Stimulated activated CD4-positive, alpha-beta T cell treated with anti-CD3 and anti-CD28 coated beads, Interleukin-12 subunit alpha, Interleukin-12 subunit beta, amount 100 ng/mL, for 4 hours (primary cell): ENCODE data around the gene PARVA.

ENCODE experiments used
- DNase-seq: peaks from one replicate; pipeline ENCODE4 v3.0.0-alpha.2; 2020

PARVA gene

DNA sequence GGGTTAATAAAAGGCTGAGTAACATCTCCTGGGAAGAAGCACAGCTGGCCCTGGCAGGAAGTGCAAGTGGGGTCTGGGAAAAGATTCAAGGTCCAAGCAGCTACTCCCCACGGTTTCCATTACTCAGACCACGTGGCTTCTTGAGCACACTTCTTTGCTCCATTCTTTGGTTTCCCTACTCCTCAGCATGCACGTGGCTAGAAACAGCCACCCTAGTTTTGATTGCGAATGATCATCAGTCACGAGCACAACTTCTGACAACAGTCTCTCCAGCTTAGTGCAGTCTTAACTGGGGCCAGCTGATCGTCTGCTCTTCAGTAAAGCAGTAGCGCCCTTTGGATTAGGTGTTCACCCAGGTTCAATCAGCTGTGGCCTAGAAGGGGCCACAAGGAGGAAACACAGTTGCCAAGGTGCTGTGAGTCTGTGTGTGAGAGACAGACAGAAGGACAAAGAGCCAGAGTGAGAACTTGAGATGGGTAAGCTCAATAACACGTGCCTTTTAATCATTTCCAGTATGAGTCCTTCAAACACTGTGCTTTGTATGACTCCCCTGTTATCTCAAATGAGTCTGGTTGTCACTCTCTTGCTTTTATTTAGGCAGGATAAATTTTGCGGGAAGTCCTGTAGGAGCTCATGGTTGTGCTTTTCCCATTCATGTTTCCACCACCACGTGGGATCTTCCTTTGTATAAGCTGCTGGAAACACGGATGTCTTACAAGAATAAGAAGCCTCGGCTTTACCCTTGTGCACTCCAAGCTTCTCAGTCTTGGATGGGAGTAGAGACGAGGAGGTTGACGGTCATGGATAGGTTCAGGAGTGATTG lies 901 bp upstream of the PARVA start:
- no peak for DNase-seq

DNA sequence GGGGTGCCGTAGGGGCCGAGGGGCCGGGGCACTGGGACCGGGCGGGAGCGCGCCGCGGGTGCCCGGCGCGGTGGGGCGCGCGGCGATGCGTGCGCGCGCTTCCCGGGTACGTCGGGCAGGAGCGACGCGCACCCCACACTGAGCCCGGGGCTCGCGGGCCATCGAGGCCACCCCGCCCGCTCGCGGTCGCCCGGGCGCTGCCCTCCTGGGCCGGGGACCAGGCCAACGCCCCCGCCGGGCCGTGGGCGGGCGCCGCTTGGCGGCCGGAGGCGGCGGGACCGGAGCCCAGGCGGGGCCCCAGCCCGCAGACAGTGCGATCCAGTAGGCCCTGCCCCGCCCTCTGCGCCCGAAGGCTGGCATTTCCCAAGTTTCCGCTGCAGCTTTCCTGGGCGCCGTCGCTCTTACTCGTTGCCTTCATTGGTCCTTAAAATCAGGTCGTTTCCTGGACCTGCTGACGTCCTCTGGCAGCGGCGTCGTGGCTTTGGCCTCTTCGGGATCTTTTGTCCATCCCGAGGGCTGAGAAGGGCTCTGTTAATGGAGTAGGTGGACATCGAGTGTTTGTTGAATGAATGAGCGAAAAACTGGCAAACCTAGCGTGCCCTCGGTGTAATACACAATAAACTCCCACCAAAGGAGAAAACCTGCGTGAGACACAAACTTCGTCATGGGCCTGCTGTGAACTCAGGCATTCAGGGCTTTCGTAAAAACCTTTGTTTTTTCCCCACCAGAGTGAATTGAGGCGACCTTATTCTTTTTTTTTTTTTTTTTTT lies 638 bp downstream of the PARVA start:
- no peak for DNase-seq

DNA sequence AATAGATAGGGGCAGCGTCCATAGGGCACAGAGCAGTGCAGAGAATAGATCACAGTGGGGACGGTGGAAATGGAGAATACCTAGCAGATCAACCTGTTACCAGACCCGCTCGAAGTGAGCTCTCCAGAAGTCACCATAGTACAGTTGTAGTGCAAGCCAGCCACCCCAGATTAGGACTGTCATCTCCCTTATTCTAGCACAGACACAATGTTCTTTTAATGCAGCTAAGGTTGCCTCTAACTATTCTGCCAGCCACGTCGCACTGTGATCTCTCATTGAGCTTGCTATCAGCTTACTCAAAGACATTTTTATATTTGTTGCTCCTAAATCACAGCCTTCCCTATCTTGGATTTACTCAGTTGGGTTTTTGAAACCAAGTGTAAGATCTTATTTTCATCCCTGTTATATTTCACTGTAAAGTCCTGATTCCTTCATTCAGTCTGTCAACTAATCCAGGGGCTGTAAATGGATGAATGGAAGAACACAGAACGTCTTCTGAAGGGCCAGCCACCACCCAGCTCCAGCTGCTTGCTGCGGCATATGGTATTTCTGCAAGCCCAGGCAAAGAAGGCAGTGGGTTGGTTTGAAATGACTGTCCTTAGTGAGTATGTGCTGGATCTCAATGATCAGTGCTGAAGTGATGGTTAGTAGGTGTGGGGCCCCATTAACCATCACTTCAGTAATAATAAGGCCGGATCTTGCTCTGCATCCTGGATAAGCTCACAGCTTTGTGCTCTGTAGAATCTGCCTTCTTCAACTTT lies 3.4 kb downstream of the PARVA start:
- DNase-seq, result no peak

GRCh38 chr11:12381875-12382274 lies 4.5 kb downstream of the PARVA start:
- DNase-seq, result no peak

- no peak for DNase-seq
Measured at GRCh38 chr11:12382451-12382850, 5.1 kb downstream of the PARVA start.

GRCh38 chr11:12386309-12386708 lies 8.9 kb downstream of the PARVA start:
- DNase-seq, result no peak

- no peak for DNase-seq
Measured at GRCh38 chr11:12386745-12387144, 9.4 kb downstream of the PARVA start.

- DNase-seq, result no peak
Measured at GRCh38 chr11:12388173-12388572, 10.8 kb downstream of the PARVA start.

DNA sequence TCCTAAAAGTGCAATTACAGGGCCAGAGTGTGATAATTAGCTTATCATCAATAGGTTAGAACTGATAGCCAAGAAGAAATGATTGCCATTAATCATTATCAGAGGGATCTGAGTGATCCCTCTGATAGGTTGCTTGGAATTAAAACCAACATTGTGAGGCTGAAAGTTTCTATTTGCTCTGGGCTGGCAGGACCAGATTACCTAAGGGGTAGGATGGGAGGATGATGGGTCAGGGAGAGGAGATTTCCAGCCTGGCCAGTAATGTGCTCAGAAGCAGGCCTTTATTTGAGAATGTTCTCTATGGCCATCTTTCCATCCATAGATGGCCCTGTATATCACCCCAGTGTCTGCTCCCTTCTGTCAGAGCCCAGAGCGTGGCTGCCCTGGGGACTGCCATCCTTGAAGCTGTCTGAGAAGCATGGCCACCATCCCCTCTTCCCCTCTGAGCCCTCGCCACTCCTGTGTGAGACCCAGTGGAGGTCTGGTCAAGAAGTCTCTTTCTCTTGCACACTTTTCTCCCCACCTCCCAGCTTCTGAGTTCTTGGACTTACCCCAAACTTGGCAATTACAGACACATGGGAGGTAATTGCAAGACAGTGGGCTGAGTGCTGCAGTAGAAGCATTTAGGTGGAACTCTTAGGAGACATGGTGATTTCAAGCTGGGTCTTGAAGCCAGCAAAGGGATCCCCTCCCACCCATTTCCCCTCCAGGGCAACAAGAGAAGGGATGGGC lies 11.7 kb downstream of the PARVA start:
- no peak for DNase-seq

GRCh38 chr11:12389676-12390657 lies 12.6 kb downstream of the PARVA start:
- DNase-seq, result no peak

- DNase-seq, result no peak
Measured at GRCh38 chr11:12390687-12391110, 13.3 kb downstream of the PARVA start.

DNA sequence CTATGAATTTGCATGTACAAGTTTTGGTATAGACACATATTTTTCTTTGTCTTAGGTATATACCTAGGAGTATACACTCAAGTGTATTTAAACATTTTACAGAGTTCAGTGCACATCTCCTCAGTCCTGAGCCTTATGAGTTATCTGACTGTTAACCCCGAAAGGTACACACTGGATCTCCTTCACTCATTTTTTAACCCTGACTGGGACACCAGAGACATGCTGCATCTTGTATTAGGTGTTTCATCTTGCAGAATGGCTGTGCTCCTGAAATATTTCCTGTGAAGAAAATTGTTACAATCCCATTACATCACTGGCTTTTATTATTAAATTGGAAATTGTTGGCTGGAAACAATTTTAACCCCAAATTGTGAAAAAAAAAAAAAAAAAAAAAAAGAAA lies 15.3 kb downstream of the PARVA start:
- DNase-seq, result no peak

GRCh38 chr11:12393691-12394090 lies 16.3 kb downstream of the PARVA start:
- no peak for DNase-seq

- DNase-seq, result no peak
Measured at GRCh38 chr11:12394601-12395000, 17.2 kb downstream of the PARVA start.

DNA sequence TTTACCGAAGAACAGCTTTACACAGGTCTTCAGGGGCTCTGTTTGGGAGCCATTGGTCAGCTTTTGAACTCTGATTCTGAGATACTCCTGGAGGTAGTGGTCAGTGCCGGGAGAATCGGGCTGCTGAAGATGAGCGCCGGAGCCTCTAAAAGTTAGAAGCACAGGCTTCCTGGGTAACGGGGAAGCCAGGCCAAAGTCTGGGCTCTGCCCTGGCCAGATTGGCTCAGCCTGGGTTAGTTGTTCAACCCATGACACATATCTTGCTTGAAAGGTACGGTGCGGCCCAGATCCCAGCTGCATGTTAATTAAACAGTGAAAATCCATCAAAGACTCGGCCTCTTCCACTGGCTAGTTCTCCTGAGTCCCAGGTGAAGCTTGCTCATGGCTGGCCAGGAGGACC lies 18.0 kb downstream of the PARVA start:
- DNase-seq, result no peak

DNA sequence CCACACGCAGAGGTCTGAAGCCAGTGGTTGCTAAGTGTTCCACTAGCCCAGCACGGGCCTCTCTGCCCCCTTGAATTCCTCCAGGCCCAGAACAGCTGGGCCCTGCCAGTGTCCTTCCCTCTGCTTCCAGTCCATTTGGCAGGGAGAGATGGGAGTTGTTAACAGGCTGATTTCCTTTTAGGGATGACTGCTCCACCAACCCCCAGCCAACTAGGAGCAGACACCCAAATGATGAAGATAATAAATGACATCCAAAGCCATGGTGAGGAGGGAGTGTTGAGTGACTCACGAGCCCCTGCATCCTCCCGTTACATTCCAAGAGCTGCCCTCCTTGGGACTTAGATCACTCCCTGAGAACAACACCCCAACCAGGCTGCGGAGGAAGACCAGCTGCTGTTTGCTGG lies 20.6 kb downstream of the PARVA start:
- no peak for DNase-seq

DNA sequence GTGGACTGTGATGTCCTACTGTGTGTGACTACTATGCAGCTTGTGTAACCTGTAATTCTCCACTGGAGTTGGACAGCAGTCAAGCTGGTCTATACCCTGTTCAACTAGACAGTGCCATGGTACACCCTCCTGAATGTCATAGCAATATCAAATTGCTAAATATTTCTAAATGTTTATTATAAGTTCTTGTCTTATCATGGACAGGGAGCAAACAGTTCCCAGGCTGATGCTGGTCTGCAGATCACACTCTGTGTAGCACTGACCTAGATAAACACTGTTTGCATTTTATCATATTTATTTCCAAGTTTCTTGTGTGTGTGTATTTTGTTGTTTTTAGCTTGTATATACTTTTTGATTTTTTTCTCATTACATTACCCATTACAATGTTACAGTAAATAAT lies 22.0 kb downstream of the PARVA start:
- no peak for DNase-seq

- DNase-seq, result no peak
Measured at GRCh38 chr11:12402025-12402424, 24.7 kb downstream of the PARVA start.

DNA sequence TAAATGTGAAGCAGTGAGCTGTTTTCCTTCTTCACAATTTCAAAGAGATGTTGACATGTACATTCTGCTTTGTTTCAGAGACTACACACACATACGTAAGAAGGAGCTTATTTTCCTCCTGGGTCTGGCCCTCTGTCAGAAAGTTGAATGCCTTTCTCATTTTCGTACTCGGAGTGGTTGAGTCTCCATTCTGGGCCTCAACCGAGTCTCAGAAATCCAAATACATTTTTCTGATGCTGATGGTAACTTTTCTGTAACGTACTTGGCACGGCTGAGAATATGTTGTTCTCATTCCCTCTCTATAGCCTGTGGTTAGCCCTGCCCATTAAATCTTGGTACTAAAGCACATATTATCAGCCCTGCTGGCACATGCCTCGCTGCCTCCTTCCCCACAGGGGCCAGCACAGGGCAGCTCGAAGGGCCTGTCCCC lies 25.3 kb downstream of the PARVA start:
- DNase-seq, result no peak

DNA sequence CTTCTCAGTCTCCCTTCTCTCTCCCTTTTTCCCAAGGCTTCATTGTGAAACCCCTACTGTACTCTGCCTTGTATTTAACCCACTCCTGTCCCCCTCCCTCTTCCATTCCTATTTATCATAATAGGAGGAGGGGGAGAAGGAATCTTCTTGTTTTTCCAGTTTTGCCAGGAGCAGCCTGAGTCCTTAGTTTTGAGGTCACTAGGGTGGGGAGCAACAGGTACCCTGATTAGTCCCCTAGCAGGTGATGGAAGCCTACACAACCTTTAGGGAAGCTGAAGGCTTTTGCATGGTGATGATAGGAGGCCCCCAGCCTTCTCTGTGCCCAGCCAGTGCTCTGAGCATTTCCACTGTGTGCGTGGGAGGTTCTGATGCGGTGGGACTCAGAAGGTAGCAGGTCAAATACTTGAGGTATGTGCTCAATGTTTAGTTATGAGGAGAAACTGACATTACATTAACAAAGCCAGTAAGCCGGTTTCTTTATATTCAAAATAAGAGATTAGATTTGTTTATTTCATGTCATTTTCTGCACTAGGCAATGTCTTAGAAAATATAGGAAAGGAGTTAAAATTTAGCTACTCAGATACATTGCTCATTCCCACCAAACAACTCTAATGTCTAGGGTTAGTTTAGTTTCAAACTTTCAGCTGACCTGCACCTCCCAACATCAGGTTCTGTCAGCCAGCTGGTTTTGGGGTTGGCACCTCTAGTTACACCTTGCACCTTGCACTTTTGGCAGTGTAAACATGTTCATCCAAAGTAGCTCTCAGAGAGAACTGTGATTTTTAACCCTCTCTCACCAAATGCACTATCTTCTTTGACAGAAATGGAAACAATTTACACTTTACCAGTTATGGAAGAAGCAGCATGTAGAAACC lies 26.0 kb downstream of the PARVA start:
- DNase-seq, result no peak

DNA sequence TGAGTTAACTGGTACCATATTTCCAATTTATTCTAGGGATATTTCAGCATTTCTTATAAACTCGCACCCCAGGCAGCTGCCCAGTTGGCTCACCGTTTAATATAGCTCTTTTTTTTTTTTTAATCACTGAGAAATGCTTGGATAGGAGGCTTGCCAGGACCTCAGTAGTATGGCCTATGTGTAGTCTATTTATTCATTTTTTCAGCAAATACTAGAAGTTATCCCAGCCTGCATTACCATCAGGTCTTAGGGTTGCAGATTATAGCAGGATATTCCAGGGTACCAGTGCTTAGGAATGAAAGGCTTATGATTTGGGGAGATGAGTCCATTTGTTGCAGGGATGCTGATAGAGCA lies 26.6 kb downstream of the PARVA start:
- DNase-seq, result no peak
